DMS79 (cell line): ENCODE results near the gene CADPS2.

Experiments
- DNase-seq: peaks from one replicate; lab custom pipeline; 2025; lab: John Stamatoyannopoulos, UW

CADPS2 gene

DNA sequence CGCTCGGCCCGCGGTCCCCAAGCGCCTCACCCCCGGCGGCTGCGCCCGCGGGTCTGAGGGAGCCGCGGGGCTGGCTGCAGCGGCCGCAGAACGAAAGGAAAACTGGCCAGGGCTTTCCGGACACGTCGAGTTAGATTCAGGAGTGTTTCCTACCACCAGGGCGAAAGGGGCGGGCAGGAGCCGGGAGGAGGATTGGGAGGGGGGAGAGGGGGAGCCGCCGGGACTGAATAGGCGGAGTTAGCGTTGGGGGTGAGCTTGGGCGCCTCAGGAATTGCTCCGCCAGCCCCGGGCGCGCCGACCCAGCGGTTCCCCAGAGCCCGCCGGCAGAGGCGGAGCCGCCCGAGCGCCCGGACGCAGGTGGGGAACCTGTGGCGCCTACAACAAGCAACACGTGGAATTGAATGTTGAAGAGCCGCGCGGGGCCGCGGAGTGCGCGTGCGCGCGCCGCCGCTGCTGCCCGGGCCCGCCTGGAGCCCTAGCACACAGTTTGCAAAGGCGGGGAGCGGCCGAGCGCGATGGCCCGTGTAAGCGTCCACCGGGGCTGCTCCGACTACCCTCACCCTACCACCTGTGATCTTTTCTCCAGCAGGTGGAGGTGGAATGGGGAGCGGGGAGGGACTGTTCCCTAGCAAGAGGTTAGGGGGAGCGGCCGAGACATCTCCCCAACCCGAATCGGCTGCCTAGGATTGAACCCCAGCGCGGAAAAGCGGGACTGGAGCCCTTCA lies at the start of gene CADPS2:
Gene CADPS2 (minus strand): TSS at position 104 of the 725 bp plus-strand sequence. CDS start 123 bp downstream, outside the sequence.
- no peak for DNase-seq

DNA sequence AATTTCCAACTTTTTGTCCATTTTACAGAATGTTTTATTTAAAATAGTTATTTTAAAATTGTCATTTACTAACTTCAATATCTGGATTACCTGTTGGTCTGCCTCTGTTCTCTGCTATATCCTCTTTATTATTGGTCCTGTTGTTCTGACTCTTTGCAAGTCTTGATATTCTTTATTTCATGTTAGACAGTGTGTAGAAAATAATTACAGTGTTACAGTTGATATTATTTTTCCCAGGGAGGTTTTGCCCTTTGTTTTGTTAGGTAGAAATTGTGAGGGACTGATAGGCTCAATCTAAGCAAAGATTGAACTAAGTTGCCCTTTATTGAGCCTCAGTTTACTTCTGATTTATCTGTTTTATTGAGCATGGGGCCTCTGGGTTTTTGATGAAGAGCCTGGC lies 49.4 kb upstream of the CADPS2 start:
- no peak for DNase-seq

DNA sequence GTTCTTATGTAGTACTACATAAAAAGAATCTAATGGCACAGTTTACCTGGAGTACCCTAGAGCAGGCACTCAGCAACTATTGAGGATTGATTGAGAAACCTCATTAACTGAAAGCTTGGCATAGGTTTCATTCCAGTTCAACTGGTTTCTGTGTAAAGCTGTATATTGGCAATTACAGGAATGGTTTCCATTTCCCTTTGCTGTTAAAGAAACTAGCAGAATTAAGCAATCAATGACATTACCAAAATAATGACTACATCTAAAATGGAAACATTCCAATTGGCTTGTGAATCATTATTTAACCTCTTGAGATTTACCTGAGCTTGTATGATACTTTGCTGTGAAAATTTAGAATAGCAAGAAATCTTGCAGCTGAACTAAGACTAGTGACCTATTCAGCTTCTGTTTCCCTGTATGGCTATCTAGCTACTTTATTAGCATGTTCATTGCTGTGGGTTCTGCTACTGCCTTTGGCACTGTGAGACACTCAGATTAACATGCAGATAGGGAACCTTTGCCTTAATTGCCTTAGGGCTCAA lies 33.5 kb upstream of the CADPS2 start:
- no peak for DNase-seq

DNA sequence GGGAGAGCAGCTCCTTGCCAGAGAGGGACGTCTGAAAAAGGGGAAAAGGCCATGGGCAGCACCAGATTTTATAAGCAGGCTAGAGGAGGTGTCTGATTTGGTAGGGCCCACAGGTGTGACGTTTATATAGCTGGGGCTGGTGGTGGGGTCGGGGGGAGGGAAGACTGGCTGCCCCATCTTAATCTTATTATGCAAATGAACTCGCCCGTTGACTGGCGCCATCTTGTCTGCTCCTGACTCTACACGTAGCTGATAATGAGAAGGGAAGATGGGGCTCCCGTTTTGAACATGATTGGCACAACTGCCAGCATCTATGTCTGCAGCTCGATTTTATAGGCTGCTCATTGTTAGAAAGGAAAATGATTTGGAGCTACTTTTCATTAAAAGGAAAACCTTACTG lies 28.6 kb upstream of the CADPS2 start:
- DNase-seq = no peak

DNA sequence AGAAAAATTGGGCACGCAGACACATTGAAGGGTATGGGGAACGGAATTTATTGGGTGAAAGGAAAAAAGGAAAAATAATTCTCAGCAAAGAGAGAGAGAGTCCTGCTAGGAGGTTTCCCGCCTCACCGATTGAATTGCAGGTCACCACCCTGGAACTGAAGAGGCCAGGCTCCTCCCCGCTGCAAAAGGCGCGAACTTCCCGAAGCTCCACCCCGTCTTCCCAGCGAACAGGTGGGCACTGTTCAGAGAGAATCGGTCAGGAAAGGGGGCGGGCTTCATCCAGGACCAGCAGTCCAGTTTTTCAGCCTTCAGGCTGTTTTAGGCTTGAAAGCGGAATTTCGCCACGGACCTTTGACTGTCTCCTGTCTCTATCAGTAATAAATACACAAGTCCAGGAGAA lies 27.3 kb upstream of the CADPS2 start:
- no peak for DNase-seq

DNA sequence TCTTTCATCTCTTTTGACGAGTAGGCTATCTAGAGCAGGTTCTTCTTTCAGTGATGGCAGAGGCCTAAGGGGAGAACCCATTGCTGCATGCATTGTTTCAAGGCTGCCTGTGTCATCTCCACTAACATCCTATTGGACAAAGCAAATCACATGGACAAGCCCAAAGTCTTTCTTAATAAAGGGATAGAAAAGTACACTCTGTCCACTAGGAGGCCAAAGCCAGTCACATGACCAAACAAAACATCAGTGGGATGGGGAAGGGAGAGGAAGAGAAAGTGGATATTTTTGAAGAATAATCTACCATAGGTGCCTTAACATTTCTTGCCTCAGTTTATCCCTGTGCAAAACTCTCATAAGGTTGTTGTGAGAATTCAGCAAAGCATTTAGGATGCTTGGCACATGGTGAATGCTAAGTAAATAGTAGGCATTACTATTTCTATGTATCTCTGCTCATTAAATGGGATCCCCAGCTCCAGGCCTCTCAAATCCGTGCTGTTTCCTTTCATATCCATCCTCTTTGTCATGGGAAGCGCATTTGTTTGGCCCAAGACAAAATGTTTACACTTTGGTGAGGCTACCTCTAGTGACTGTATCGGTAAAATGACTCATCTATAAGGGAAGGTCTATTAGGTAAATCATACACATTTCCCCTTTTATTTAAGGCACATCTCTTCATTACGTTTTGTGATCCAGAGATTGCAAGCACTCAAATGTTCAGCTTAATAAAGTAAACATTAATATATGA lies 16.7 kb upstream of the CADPS2 start:
- DNase-seq = no peak

DNA sequence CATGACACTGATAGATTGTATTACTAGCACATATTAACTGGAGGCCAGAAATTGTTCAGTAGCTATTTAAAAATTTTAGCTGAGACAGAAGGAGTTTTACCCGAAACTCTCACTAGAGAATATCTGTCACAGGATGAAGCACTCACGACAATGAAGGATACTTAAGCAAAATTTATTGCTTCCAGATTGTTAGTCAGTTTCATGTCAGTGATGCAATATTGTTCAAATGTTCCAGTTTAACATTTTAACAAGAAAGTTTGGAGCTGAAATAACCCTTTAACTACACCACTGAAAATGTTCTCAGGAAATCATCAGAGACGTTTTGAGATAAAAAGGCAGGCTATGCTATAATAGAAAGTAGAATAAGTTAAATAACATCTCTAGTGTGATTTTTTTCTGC lies 15.0 kb upstream of the CADPS2 start:
- no peak for DNase-seq

DNA sequence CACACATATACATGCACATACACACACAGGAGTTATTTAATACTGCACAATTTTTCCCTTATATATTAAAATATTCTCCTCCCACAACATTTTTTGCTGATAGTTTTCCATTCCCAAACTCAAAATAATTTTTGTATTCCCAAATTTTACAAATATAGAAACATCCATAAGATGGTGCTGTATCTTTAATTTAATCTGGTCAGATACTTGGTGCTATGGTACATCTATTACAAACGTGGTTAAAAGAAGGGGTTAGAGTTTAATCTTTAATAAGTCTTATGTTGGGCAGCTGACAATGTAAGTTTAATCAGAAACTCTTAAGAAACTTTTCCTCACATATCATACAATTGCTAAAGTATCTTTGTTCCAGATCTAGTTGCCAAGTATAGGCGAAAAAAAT lies 10.2 kb upstream of the CADPS2 start:
- DNase-seq = no peak

DNA sequence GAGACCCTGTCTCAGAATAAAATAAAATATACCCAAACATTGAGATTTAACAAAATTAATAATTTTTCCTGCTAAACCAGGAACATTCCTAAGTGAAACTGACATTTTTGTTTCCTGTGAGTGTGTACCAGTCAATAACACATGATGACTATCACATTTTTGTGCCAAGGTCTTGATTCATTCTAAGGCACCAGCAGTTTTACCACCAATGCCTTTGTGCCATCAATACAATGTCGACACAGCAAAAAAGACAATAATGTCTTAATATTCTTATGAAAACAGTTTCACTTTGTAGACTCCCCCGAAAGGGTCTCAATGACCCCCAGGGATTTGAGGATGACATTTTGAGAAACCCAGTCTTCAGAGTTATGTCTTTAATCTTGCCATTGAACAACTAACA lies 7.2 kb upstream of the CADPS2 start:
- DNase-seq = no peak

DNA sequence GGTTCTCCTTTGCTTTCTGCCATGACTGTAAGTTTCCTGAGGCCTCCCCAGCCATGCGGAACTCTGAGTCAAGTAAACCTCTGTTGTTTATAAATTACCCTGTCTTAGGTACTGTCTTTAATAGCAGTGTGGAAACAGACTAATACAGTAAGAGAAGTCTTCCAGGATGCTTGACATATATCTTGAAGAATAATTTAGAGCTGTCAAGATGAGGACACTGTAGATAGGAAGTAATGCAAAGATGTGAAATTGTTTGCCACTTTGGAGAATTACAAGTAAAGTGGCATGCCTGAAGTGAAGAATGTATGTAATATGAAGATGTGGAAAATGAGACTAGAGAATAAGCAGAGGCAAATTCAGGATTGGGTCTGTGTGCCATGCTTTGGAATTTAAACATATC lies 2.9 kb upstream of the CADPS2 start:
- DNase-seq = no peak

DNA sequence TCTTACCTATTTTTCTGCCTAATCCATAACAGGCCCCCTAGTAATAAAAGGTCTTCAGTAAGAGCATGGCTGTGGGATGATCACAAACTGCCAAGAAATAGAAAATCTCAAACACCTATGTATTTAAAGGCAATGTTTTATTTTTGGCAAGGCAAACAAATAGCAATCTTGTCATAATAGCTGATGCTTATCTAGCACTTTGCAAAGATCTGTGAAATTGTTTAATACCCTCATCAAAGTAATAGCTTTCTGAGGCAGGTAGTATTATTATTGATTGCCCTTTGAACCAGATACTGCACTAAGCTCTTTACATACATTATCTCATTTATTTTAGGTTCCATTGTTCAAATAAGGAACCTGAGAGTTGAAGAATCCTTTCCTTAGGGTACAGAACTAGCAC lies 1.6 kb upstream of the CADPS2 start:
- DNase-seq = no peak

DNA sequence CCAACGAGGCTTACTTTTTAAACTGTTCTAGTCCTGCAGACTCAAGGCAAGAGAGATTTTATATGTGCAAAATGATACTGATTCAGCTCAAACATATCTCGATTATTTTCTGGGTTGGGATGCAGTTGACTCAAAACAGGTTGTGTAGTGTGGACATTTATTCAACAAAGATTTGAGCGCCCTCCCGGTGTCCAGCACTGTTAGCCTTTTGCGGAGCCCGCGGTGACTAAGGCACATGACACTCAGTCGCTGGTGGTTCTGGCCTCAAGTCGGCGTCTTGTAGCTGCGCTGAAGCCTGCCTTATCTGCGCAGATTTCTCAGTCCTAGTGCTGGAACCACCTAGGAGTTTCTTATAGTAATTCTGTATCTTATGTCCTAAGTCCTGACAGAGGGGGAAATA lies 938 bp upstream of the CADPS2 start:
- no peak for DNase-seq

DNA sequence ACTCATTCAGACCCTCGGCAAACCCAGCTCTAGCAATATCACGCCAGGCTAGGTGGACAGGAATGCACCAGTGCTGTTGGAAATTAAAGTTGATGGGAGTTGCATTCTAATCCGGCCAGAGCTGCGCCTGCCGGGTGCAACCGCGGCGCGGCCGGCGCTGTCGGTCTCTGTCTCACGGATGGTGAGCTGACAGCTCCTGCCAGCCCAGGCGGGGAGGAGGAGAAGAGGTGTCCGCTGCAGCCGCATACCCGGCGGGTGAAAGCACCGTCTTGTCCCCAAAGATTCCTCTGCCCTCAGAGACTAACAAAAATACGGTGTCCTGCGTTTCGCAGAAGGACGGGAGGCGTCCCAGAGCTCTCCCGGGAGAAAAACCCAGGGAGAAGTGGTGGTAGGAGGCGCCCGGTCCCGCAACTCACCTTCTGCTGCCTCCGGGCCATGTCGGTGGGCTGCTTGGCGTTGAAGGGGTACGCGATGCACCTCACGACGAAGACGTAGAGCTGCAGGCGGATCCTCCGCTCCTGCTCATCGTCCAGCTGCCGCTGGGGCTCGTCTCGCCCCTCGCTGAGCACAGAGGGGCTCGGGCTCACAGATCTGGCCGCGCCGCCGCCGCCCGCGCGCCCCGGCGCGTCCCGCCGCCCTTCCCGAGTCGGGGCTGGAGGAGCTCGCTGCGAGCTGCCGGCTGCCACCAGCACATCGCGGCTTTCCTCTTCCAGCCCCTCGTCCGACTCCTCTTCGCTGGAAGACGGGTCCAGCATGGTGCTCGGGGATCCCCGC lies 490 bp downstream of the CADPS2 start:
- no peak for DNase-seq

DNA sequence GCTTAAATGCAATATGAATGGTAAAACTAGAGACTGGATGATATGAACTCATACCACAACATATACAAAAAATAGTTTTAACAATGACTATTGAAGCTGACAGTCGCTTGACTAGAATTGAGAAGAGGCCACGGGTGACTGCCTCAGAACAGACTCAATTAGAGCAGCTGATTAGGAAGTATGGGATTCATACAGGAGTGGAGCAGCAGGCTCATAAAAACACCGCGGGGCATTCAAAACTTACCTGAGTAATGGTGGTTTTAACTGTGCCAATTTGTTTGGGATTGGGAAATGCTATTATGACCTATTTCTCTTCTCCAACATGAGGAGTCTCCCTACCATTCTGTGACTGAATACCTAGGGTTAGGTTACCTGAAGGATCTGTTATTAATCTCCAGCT lies 2.1 kb downstream of the CADPS2 start:
- no peak for DNase-seq

DNA sequence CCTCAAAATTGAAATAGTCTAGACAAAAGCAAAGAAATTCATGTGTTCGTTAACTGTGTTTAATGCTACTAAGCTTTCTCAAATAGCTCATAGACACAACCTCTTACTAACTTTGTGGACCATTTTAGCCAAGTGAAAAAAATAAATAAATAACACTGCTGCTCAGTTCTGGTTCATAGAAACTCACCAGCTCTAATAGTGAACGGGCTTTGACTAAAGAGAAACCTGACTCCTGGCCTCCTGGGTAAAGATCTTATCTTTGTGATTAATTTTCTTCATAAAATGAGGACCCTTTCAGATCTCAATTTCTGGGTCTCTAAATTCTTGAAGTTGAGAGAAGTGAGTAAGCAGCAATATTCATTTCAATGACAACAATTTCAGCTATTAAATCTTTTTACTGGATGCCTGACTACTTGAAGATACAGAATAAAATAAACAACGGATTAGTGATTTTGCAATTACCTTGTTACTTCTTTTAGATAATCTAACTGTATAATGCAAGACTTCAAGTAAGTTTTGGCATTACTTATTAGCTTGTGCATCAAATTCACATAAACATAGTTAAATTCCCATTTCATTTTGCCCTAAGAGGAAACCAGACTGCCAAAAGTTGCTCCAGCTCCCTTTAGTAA lies 3.1 kb downstream of the CADPS2 start:
- DNase-seq = no peak

DNA sequence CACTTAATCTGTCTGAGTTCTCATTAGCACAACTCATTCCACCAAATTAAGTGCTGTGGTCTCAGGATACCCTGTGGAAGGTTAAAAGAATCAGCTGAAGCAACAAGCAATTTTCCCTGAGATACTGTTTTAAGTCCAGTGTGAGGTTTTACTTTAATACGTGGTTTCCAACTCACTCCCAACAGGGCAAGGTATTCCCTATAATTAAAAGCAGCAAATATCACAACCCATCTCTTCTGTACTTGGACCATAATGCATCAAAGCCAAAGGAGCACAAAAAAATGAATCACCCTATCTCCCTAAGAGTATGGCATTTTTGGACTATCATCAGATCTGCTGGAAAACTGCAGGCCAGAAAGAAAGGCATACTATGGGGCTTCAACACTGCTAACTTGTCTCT lies 4.9 kb downstream of the CADPS2 start:
- no peak for DNase-seq

DNA sequence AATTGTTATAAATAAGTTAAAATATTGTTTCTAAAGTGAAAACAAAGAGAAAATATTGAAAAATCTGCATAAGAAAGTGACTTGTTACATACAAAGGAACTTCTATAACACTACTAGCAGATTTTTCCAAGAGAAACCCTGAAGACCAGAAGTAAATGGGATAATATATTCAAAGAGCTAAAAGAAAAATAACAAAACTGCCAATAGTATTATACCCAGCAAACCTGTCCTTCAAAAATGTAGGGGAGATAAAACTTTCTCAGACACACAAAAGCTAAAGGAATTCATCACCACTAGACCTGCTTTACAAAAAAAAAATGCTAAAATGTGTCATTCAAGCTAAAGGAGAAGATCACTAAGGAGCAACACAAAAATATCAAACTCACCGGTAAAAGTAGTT lies 17.0 kb downstream of the CADPS2 start:
- no peak for DNase-seq

DNA sequence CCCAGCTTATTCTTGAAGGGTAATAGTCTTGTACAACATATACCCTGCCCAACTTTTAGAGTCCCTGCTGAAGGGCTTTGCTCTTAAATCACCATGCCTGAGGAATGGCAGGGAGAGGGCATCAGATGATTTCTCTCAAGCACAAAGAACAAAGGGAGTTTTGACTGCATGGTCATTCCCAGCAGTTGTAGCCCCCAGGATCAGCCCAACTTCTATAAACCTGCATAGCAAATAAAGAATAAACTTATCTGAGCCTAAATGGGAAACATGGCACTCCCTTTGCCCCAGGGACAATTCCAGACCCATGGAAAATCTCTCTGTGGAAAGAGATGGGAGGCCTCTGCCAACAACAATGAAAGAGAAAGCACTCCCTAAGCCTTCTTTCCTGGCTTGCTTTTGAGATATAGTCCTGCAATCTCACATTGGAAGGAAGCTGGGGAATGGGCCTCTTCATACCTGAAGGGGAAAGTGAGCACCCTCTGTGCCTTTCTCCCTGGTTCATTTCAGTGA lies 18.7 kb downstream of the CADPS2 start:
- no peak for DNase-seq

DNA sequence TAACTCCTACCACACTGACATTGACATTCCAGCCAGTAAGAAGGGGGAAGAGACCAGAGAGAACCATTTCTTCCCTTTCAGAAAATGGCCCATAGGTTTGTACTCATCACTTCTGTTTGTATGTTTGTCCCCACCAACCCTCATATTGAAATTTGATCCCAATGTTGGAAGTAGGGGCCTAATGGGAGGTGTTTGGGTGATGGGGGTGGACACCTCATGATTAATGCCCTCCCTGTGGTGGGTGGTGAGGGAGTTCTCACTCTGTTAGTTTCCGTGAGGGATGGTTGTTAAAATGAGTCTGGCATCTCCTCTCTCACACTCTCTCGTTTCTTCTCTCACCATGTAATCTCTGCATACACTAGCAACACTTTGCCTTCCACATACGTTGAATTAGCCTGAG lies 21.4 kb downstream of the CADPS2 start:
- DNase-seq = no peak

DNA sequence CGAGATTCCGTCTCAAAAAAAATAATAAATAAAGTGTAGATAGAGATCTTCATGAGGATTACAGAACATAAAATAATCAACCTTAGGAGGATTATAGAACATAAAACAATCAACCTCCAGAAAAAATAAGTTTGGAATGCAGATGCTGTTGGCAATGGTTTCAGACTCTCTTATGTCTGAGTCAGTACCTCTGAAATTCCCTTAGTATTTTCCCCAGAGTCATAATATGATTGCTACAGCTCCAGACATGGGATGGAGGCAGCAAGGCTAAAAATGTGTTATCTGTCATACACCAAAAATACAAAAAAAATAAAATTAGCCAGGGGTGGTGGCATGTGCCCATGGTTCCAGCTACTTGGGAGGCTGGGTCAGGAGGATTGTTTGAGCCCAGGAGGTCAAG lies 22.2 kb downstream of the CADPS2 start:
- no peak for DNase-seq

DNA sequence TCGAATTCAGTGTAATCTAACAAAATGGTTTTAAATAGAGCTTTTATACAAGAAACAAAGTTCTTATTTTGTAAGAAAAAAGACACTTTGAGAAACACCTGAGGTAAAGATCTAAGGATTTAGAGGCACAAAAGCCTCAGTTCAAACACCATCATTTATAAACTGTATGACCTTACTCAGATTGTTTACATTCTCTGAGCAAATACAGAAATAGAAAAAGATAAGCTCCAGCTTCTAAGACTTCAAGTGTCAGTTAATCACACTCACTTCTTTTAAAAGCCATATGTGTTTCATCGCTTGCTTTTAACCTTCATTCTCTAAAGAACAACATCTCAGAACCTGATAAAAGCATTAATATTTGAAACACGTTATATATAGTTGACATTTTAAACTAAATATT lies 27.9 kb downstream of the CADPS2 start:
- DNase-seq = no peak

DNA sequence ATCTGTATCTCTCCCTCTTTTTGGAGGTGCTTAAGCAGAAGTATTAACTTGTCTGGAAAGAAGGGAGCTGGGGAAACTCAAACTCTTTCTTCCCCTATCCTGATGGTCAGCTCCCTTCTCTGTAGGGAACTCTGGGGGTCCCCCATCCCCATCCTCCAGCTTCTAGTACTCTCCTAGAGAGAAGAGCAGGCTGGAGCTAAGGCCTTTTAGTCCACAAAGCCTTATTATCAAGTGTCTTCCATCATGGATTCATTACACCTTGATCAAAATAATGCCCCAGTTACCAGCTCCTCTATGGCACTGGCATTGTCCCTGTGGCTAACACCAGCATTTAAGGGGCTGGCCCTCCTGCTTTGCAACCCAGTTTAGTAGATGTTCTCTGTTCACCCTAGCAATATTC lies 35.7 kb downstream of the CADPS2 start:
- DNase-seq = no peak
